Heart left ventricle (tissue), 13 donors: Measurements from ENCODE around the gene MLPH.

ENCODE experiments used
- CTCF ChIP-seq, 12 donors: fragments of 200-600 bp; sonication (generic) in 4 of 12; IDR thresholded peaks; one replicate each; pipeline versions ENCODE4 v1.5.0 to v1.8.0; 2018 to 2022; ENCODE audit warnings: antibody characterized with exemption in 12 of 12, mild to moderate bottlenecking in 5 of 12
- POLR2A ChIP-seq, 2 donors: fragments of 450-650 bp; IDR thresholded peaks; one replicate each; pipeline ENCODE4 v1.6.1; 2017; ENCODE audit warnings: antibody characterized with exemption in 2 of 2, mild to moderate bottlenecking in 2 of 2, moderate library complexity in 2 of 2
- donor health status: ischemic (EF 13 %, LVEDD 7.1; RV severe dilation, severe dysfunction).
- donor health status: DM: no; HTN: yes; CAD: no.
- donor health status: DM: no; HTN: no; CAD: no.
- donor health status: ischemic (EF 25% LVEDD 6.9; RV normal size, moderate dysfunction).
- donor health status: ischemic (EF 25% LVEDD 5.7; RV mildly dilated, moderate dysfunction).
- donor health status: ischemic (EF 35%, LVEDD 5.7; RV mildly dilated, moderate dysfunction).
- donor health status: nonischemic (EF 11% LVEDD 7.7; RV severe dilation, severe dysfunction).
- donor health status: DM: yes; HTN: yes; CAD: no.
- donor health status: PGD.
- donor health status: ischemic (EF 29% LVEDD 5.4; RV normal size, mild dysfunction).
- donor health status: nonischemic (EF 23%, LVEDD 6.1; RV moderate dilation, normal function).

GRCh38 chr2:237604391-237604790 is 117.3 kb downstream of the MLPH start:
- TF ChIP-seq CTCF (IDR thresholded peaks at IDR 0.05) (no peak), POLR2A (IDR thresholded peaks at IDR 0.05) (no peak)
